NCI-H2227 (cell line): Measurements from ENCODE around the gene ADAT1.

Experiments used
- DNase-seq: peaks from one replicate; lab custom pipeline; 2025; ENCODE audit not compliant: unreplicated experiment; lab: John Stamatoyannopoulos, UW

Gene ADAT1

DNA sequence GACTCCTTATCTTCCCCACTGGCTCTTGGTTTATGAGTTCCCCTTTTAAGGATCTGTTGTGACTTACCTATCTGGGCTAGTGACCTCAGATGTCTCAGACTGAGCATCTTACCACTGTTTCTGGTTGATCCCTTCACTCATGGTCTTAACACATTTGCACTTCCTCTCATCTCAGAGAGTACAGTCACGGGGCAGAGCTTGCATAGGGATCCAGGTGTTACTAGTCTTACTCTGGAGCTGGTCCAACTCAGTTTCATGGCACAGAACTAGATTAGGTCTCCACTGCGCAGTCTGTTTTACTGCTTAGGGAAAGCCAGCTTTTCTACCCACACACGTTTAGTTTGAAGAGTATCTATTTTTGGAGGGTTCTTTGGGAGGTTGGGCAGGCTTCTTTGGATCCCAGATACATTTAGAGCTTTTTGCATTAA lies 46.7 kb downstream of the ADAT1 start:
- no peak for DNase-seq

DNA sequence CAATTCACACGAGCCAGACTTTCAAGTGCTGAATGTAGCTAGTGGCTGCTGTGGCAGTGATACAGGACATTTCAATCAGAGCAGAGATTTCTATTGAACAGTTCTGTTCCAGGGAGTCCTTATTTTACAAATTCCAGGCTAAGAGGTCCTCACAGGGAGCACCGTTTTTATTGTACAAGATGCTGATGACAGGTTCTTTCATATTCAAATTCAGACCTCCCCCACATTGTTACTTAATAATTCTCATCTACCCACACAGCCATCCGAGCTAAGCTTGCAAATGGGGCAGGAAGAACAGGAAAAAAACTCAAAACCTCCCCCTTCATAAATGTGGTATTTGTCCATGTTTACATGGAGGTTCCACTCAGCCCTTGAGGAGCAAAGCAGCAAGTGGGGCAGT lies 47.1 kb downstream of the ADAT1 start:
- DNase-seq: no peak

DNA sequence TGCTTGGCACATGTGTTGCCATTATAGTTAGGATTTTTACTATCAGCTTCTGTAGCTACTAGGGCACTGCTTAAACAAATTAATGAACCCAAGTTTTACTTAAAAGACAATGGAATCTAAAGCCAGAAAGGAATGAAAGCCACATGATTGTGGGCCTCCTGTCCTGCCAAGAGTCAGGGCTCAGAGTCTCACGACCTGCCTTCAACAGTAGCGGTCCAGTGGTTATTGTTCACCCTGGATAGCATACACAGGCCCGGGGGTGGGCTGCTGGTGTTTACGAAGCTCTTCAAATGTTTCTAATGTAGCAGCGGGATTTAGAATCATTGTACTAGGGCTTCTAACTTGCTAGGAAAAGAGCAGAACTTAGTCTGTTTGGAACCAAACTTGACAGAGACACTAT lies 49.1 kb downstream of the ADAT1 start:
- DNase-seq: no peak

DNA sequence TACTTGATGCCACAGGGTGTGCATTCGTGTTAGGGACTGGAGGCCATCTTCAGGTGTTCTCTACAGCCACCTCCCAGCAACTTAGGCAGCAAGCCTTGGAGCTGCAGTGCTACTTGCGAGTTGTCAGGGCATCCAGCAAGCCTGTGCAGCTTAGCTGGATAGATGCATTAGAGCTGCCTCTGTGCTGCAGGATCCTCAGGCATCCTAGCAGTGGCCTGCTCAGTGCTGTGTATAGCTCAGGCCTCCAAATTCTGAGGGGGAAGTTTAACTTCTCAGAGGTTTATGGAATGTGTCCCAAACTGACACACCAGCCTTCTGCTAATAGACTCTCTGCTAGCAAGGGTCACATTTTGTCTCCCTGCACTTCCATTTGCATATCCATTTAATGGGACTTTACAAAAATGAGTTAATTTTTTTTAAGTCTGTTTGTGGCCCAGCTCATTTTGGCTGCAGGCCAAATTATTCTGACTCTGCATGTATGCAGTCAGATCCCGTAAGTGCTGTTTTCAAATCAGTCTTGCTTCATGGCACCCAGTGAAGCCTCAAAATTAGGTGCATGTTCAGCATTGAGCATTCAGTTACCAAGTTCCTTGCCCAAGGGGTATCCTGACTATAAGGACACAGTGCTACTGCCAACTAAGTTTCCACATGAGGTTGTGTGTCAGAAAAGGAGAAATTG lies 50.1 kb downstream of the ADAT1 start:
- DNase-seq: no peak

- no peak for DNase-seq
These were observed 52.5 kb downstream of the ADAT1 start for GRCh38 chr16:75570396-75571065.

GRCh38 chr16:75567911-75568310 lies 55.2 kb downstream of the ADAT1 start:
- no peak for DNase-seq

- DNase-seq: no peak
These were observed 56.3 kb downstream of the ADAT1 start for GRCh38 chr16:75566758-75567255.

DNA sequence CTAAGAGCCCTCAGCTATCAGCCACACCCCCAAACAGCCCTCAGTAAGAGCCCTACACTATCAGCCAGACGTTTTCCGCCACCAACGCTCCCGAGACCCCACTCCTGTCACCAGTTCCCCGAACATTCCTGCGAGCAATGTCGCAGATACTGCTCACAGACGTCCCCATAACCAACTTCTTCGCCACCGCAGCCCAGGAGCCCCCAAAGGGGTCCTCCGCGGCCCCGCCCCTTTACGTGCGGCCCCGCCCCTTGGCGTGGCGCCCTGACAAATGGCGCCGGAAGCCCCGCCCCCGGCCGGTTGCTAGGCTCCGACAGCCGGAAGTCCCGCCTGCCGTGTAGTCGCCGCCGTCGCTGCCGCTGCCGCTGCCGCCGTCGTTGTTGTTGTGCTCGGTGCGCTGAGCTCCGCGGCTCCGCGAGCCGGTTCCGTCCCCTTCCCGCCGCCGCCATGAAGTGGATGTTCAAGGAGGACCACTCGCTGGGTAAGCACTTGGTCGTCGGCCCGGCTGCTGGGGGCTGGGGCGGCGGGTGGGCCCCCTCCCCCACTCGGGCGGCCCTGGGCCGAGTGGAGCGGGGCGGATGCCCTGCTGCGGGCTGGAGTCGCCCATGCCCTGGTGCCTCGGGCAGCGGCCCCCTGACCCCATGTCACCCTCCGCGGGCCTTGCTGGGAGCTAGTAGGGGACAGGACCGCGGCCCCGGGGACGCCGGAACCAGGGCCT lies 56.9 kb downstream of the ADAT1 start, which contains the start of gene GABARAPL2:
Gene GABARAPL2, plus strand, starts transcription at position 340 of the 718 bp plus-strand sequence. Its CDS starts 108 bp downstream, at position 448.
- DNase-seq: peak; percentile 91

DNA sequence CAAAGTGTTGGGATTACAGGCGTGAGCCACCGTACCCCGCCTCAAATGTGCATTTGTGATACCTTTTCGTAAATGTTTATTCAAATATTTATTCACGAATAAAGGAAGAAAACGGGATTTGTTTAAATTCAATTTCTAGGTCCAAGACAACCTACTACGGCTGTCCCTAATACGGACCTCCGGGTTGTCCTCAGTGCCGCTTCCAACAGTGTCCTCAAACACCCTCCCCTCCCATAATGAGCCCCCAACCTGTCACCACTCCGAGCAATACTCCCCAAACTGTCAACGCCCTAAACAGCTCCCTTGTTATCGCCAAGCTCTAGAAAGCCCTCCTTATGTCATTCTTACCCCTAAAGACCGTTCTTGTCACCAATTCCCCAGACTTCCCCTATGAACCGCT lies 57.4 kb downstream of the ADAT1 start:
- no peak for DNase-seq

GRCh38 chr16:75559564-75560372 lies 63.3 kb downstream of the ADAT1 start:
- DNase-seq: peak; percentile 27

GRCh38 chr16:75558846-75559401 lies 64.2 kb downstream of the ADAT1 start:
- DNase-seq: no peak

DNA sequence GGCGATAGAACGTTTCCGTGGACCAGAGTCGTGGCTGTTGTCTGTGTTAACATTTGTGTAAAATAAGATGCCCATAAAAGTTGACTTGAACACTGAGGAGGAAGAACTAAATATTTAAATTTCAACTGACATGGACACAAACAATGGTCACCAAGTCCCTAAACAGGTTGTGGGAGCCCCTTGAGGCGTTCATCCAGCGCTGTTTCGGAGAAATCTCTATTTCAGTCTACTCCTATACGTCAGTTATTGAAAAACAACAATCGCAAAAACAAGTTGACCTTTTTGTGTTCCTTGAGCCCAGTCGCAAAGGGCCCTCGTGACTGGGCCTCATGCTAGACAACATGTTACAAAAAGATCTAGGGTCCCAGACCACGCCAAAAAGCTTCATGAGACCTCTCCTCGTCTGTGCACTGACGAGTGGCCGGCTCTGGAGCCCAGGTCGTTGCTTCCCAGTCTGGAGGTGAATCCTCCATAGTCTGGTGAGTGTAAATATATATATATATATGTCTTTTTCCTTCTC lies 66.6 kb downstream of the ADAT1 start:
- peak; percentile 38 for DNase-seq

- DNase-seq: peak; percentile 93
These were observed 67.2 kb downstream of the ADAT1 start, which contains the start of gene TMEM231 for GRCh38 chr16:75555707-75556430. Gene TMEM231 (minus strand): TSS chr16:75556252. CDS start chr16:75556209, 43 bp downstream.

DNA sequence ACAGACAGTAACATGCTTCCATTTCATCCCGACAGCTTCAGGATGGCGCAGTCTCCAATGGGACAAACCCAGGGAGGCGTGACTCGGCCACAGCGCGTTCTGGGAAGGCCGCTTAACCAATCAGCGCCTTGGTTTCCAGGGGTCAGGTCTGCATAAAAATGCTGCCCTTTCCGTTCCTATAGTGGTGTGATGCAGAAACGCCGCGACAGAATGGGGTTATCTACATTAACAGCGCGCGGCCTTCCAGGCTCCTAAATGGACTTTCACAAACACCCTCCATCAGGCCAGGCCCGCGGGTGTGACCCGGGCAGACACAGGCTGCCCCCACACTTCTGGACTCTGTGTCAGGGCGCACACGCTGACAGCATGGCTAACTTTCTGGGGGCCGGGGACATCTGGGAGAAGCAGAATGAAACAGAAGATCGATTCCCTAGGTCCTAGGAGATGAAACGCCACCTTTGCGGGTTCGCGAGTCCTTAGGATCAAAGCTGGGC lies 67.8 kb downstream of the ADAT1 start:
- DNase-seq: peak; percentile 91

GRCh38 chr16:75552951-75553350 lies 70.1 kb downstream of the ADAT1 start:
- DNase-seq: no peak

- DNase-seq: no peak
These were observed 72.8 kb downstream of the ADAT1 start for GRCh38 chr16:75550211-75550662.
